A673 (cell line): ENCODE data around the gene PARN. TPM values are rescaled to one million over a fixed set of nuclear protein-coding genes. Genes with fewer than 3 reads are reported as not detected.
A peak's percentile ranks its signal among the peaks of the same experiment; 100 is the strongest.

Source experiments
- BruUV-seq: library from RNA; stranded (reverse); fragments of 400-500 nt; replicated peaks from 2 replicates; lab custom pipeline; 2021; lab: Mats Ljungman, UMichigan
- CTCF ChIA-PET: fragments of 300-600 bp; sonication (Branson Sonifier 250); formaldehyde crosslinking; loops from one replicate; lab custom pipeline; 2022; ENCODE audit warnings: antibody characterized with exemption; lab: Charles Lee
- POLR2A ChIA-PET: fragments of 300-600 bp; sonication (Branson Sonifier 250); formaldehyde crosslinking; loops from one replicate; lab custom pipeline; 2022; ENCODE audit warnings: antibody characterized with exemption; ENCODE audit not compliant: low non-redundant PET; lab: Charles Lee
- DNase-seq: peaks from one replicate; pipeline ENCODE4 v3.0.0-alpha.2; 2015; ENCODE audit warnings: low spot score
- H3K27ac ChIP-seq: fragments of 200-600 bp; sonication (generic); 2 replicates; pipeline ENCODE4 v1.5.1; 2016; ENCODE audit warnings: mixed run types, low read depth, mild to moderate bottlenecking, mixed read lengths, antibody characterized with exemption, low read length; ENCODE audit not compliant: poor library complexity, severe bottlenecking
- H3K27me3 ChIP-seq: fragments of 200-600 bp; sonication (generic); replicated peaks from 2 replicates; pipeline ENCODE4 v1.6.1; 2017; ENCODE audit warnings: mixed run types, low read depth, mild to moderate bottlenecking, mixed read lengths, antibody characterized with exemption, low read length; ENCODE audit not compliant: insufficient read depth, poor library complexity
- H3K36me3 ChIP-seq: fragments of 200-600 bp; sonication (generic); 2 replicates; pipeline ENCODE4 v1.6.1; 2016; ENCODE audit warnings: mixed run types, mild to moderate bottlenecking, mixed read lengths, antibody characterized with exemption, low read length; ENCODE audit not compliant: insufficient read depth, poor library complexity, severe bottlenecking
- H3K4me1 ChIP-seq: fragments of 200-600 bp; sonication (generic); 2 replicates; pipeline ENCODE4 v1.6.1; 2017; ENCODE audit warnings: mixed run types, mild to moderate bottlenecking, mixed read lengths, antibody characterized with exemption, low read length; ENCODE audit not compliant: insufficient read depth, poor library complexity, severe bottlenecking
- H3K4me3 ChIP-seq: fragments of 200-600 bp; sonication (generic); 2 replicates; pipeline ENCODE4 v1.5.1; 2016; ENCODE audit warnings: low read depth, mixed run types, mild to moderate bottlenecking, mixed read lengths, low read length; ENCODE audit not compliant: poor library complexity, severe bottlenecking
- H3K9me3 ChIP-seq: fragments of 200-600 bp; sonication (generic); 2 replicates; pipeline ENCODE4 v1.6.1; 2016; ENCODE audit warnings: mixed run types, low read depth, mild to moderate bottlenecking, mixed read lengths, antibody characterized with exemption, low read length; ENCODE audit not compliant: poor library complexity, severe bottlenecking
- CTCF ChIP-seq: fragments of 300-800, 200-600 bp; sonication (generic); conservative IDR thresholded peaks from 2 replicates; pipeline ENCODE4 v1.5.1; 2017; ENCODE audit warnings: low read depth, mild to moderate bottlenecking, antibody characterized with exemption, low read length, moderate library complexity, mixed read lengths
- EZH2 ChIP-seq: fragments of 200-600 bp; sonication (generic); IDR thresholded peaks from 2 replicates; pipeline ENCODE4 v1.6.1; 2017; ENCODE audit warnings: borderline replicate concordance, low read depth, mild to moderate bottlenecking, mixed read lengths, antibody characterized with exemption, low read length; ENCODE audit not compliant: poor library complexity, severe bottlenecking
- intact Hi-C: fragments of 100-400 bp; cut with micrococcal nuclease; formaldehyde crosslinking; loops from one replicate; pipeline ENCODE4 v1.10.0; 2022; ENCODE audit not compliant: unreplicated experiment
- total RNA-seq: library from RNA; stranded (reverse); gene quantifications from 2 replicates; pipeline ENCODE4 v1.2.3, GENCODE V29; 2021

Gene PARN
- total RNA-seq, 1 experiment from 2014 or later = 37.5 TPM

GRCh38 chr16:14458576-14458975 lies 171.5 kb downstream of the PARN start:
- no TSS peak for BruUV-seq
- POLR2A ChIA-PET = no interaction called here

GRCh38 chr16:14456793-14457481 lies 173.1 kb downstream of the PARN start:
- no peaks in the 10 kb centered on the region for H3K27me3 ChIP-seq
- no peaks in the 10 kb centered on the region for H3K9me3 ChIP-seq
- no peak overlapping the region for H3K27ac ChIP-seq
- TF ChIP-seq CTCF = no peak
- TF ChIP-seq EZH2 = no peak
- no peaks in the 10 kb centered on the region for H3K36me3 ChIP-seq
- BruUV-seq = no TSS peak
- H3K4me1 ChIP-seq = no peaks in the 10 kb centered on the region
- H3K4me3 ChIP-seq = no peak overlapping the region
- ChIA-PET CTCF (no interaction called here), POLR2A (no interaction called here)
- no peak for DNase-seq
- intact Hi-C loops = no loop called here

More at GRCh38 chr16:14458576-14458975, 171.5 kb downstream of the PARN start:
- DNase-seq = no peak
- peaks cover 2% of the 10 kb centered on the region for H3K9me3 ChIP-seq
- CTCF ChIA-PET = no interaction called here
- no peak overlapping the region for H3K4me3 ChIP-seq
- intact Hi-C loops = no loop called here
- no peaks in the 10 kb centered on the region for H3K4me1 ChIP-seq
- TF ChIP-seq CTCF (no peak), EZH2 (no peak)
- H3K27ac ChIP-seq = no peak overlapping the region
- H3K36me3 ChIP-seq = no peaks in the 10 kb centered on the region
- no peaks in the 10 kb centered on the region for H3K27me3 ChIP-seq

GRCh38 chr16:14455573-14455972 lies 174.5 kb downstream of the PARN start:
- H3K4me3 ChIP-seq = no peak overlapping the region
- DNase-seq = peak; percentile 42
- no peak for TF ChIP-seq CTCF
- TF ChIP-seq EZH2 = no peak
- no TSS peak for BruUV-seq
- H3K27me3 ChIP-seq = no peaks in the 10 kb centered on the region
- ChIA-PET POLR2A (no interaction called here), CTCF (no interaction called here)
- no peaks in the 10 kb centered on the region for H3K4me1 ChIP-seq
- H3K9me3 ChIP-seq = no peaks in the 10 kb centered on the region
- no peaks in the 10 kb centered on the region for H3K36me3 ChIP-seq
- H3K27ac ChIP-seq = no peak overlapping the region
- intact Hi-C loops = no loop called here
